HCT116 (cell line): ENCODE measurements around the gene PAX1. TPM values are rescaled to one million over a fixed set of nuclear protein-coding genes. Genes with fewer than 3 reads are reported as not detected.

Experiments
- ATAC-seq: fragments of 200-7000 bp; cut with Tn5 transposase; 2 replicates; pipeline ENCODE4 v1.9.1; 2020; ENCODE audit warnings: mild to moderate bottlenecking, moderate library complexity
- BruUV-seq: library from RNA; stranded (reverse); fragments of 400-500 nt; replicated peaks from 2 replicates; lab custom pipeline; 2021; lab: Mats Ljungman, UMichigan
- CTCF ChIA-PET: fragments of 300-600 bp; sonication (Branson Sonifier 250); formaldehyde crosslinking; loops from one replicate; lab custom pipeline; 2021; ENCODE audit warnings: antibody characterized with exemption; lab: Charles Lee
- POLR2A ChIA-PET: fragments of 300-600, 350-600 bp; sonication (Branson Sonifier 250); formaldehyde crosslinking; loops from one replicate; lab custom pipeline; 2021; ENCODE audit warnings: antibody characterized with exemption; lab: Charles Lee
- RAD21 ChIA-PET, 2 experiments: fragments of 300-600 bp; sonication (Branson Sonifier 250); formaldehyde crosslinking; loops; one replicate each; lab custom pipeline; 2023; ENCODE audit warnings: low total read pairs in 2 of 2; ENCODE audit not compliant: uncharacterized antibody in 2 of 2, unreplicated experiment in 2 of 2, low non-redundant PET in 1 of 2; lab: Charles Lee
- DNase-seq: peaks from one replicate; pipeline ENCODE4 v3.0.0-alpha.2; 2010; ENCODE audit warnings: low read depth, low spot score
- H2AFZ ChIP-seq: fragments of 200-600 bp; shearing (Covaris generic), sonication (generic); 2 replicates; pipeline ENCODE4 v1.6.1; 2017; ENCODE audit warnings: low read depth, mixed run types, mixed read lengths, antibody characterized with exemption, low read length; ENCODE audit not compliant: poor library complexity, severe bottlenecking
- H3K27ac ChIP-seq: 2 replicates; pipeline ENCODE4 v1.5.1; 2012; ENCODE audit warnings: low read depth, low read length
- H3K27me3 ChIP-seq: fragments of 200-600 bp; sonication (generic); 2 replicates; pipeline ENCODE4 v1.6.1; 2016; ENCODE audit warnings: mixed run types, low read length, mixed read lengths; ENCODE audit not compliant: insufficient read depth
- H3K36me3 ChIP-seq, 2 experiments: fragments of 200-500 bp in 1 of 2; fragments of 200-600 bp in 1 of 2; sonication (Bioruptor generic) in 1 of 2; sonication (generic) in 1 of 2; 2 replicates each; pipeline versions ENCODE4 v1.5.1 to v1.6.1; 2014 to 2016; ENCODE audit warnings: low read length in 2 of 2, inconsistent platforms in 1 of 2, mixed read lengths in 1 of 2, mixed run types in 1 of 2; ENCODE audit not compliant: insufficient read depth in 2 of 2, control insufficient read depth in 1 of 2
- H3K4me1 ChIP-seq, 2 experiments: fragments of 200-600 bp in 1 of 2; sonication (generic) in 1 of 2; 2 replicates each; pipeline versions ENCODE4 v1.5.1 to v1.6.1; 2012 to 2017; ENCODE audit warnings: low read length in 2 of 2, inconsistent platforms in 1 of 2, mild to moderate bottlenecking in 1 of 2, mixed read lengths in 1 of 2, mixed run types in 1 of 2, moderate library complexity in 1 of 2; ENCODE audit not compliant: insufficient read depth in 2 of 2, control insufficient read depth in 1 of 2
- H3K4me2 ChIP-seq: fragments of 200-600 bp; sonication (generic); 2 replicates; pipeline ENCODE4 v1.6.1; 2017; ENCODE audit warnings: mixed run types, low read length, mixed read lengths
- H3K4me3 ChIP-seq, 2 experiments: fragments of 200-600 bp in 1 of 2; sonication (generic) in 1 of 2; replicated peaks in 1 of 2; 2 replicates each; pipeline ENCODE4 v1.5.1; 2011 to 2016; ENCODE audit warnings: low read length in 2 of 2, control low read depth in 1 of 2, low read depth in 1 of 2, mild to moderate bottlenecking in 1 of 2, mixed read lengths in 1 of 2, mixed run types in 1 of 2
- H3K79me2 ChIP-seq: fragments of 200-600 bp; sonication (generic); 2 replicates; pipeline ENCODE4 v1.6.1; 2017; ENCODE audit warnings: mild to moderate bottlenecking, mixed run types, low read length, moderate library complexity, mixed read lengths; ENCODE audit not compliant: insufficient read depth
- H3K9ac ChIP-seq: fragments of 200-600 bp; sonication (generic); 2 replicates; pipeline ENCODE4 v1.6.1; 2016; ENCODE audit warnings: low read length, mixed read lengths
- H3K9me2 ChIP-seq: fragments of 200-600 bp; sonication (generic), shearing (Covaris generic); 2 replicates; pipeline ENCODE4 v1.6.1; 2017; ENCODE audit warnings: mixed run types, mild to moderate bottlenecking, moderate library complexity; ENCODE audit not compliant: insufficient read depth
- H3K9me3 ChIP-seq, 2 experiments: fragments of 200-500 bp in 1 of 2; fragments of 200-600 bp in 1 of 2; sonication (Bioruptor generic) in 1 of 2; sonication (generic) in 1 of 2; 2 replicates each; pipeline ENCODE4 v1.6.1; 2014 to 2017; ENCODE audit warnings: low read length in 2 of 2, mixed read lengths in 2 of 2, inconsistent platforms in 1 of 2, low read depth in 1 of 2, mild to moderate bottlenecking in 1 of 2, mixed run types in 1 of 2, moderate library complexity in 1 of 2; ENCODE audit not compliant: control insufficient read depth in 1 of 2, insufficient read depth in 1 of 2
- H4K20me1 ChIP-seq: fragments of 200-600 bp; sonication (generic), shearing (Covaris generic); 2 replicates; pipeline ENCODE4 v1.6.1; 2017; ENCODE audit warnings: mixed run types, mild to moderate bottlenecking, moderate library complexity; ENCODE audit not compliant: insufficient read depth
- ELF1 ChIP-seq: IDR thresholded peaks from 2 replicates; pipeline ENCODE4 v1.6.1; 2012; ENCODE audit warnings: low read depth, borderline replicate concordance
- EZH2 ChIP-seq: fragments of 200-600 bp; sonication (generic); IDR thresholded peaks from 2 replicates; pipeline ENCODE4 v1.6.1; 2017; ENCODE audit warnings: antibody characterized with exemption, mixed run types
- EZH2phosphoT487 ChIP-seq: fragments of 200-600 bp; IDR thresholded peaks from 2 replicates; pipeline ENCODE4 v1.6.1; 2018; ENCODE audit warnings: antibody characterized with exemption, borderline replicate concordance
- POLR2AphosphoS5 ChIP-seq: IDR thresholded peaks from 2 replicates; pipeline ENCODE4 v1.6.1; 2011; ENCODE audit warnings: mild to moderate bottlenecking, low read depth, low read length, moderate library complexity
- SIN3A ChIP-seq: IDR thresholded peaks from 2 replicates; pipeline ENCODE4 v1.6.1; 2012; ENCODE audit warnings: low read depth
- TCF7L2 ChIP-seq: IDR thresholded peaks from 2 replicates; pipeline ENCODE4 v1.7.0; 2011; ENCODE audit warnings: borderline replicate concordance, inconsistent platforms; ENCODE audit not compliant: insufficient read depth, insufficient read length; ENCODE audit errors: extremely low read depth
- ZFX ChIP-seq: fragments of 450-650 bp; IDR thresholded peaks from 2 replicates; pipeline ENCODE4 v1.6.1; 2017
- intact Hi-C: fragments of 100-400 bp; cut with micrococcal nuclease; formaldehyde crosslinking; loops from 2 replicates; pipeline ENCODE4 v1.10.0; 2022
- total RNA-seq: library from RNA; stranded (reverse); gene quantifications from one replicate; pipeline ENCODE4 v1.2.1, GENCODE V29; 2021; ENCODE audit not compliant: unreplicated experiment
- TF ChIP-seq, protein P1 (sequence below), 3 experiments: fragments of 200-600 bp in 1 of 3; sonication (generic) in 1 of 3; IDR thresholded peaks in 2 of 3; conservative IDR thresholded peaks in 1 of 3; 2 replicates each; pipeline ENCODE4 v1.5.1; 2012 to 2017; ENCODE audit warnings: low read depth in 2 of 3, low read length in 2 of 3, antibody characterized with exemption in 1 of 3, borderline replicate concordance in 1 of 3, control low read depth in 1 of 3, mild to moderate bottlenecking in 1 of 3, mixed read lengths in 1 of 3, mixed run types in 1 of 3, moderate library complexity in 1 of 3; ENCODE audit not compliant: insufficient read depth in 1 of 3

PAX1 gene
- total RNA-seq, 1 experiment from 2014 or later: not detected

DNA sequence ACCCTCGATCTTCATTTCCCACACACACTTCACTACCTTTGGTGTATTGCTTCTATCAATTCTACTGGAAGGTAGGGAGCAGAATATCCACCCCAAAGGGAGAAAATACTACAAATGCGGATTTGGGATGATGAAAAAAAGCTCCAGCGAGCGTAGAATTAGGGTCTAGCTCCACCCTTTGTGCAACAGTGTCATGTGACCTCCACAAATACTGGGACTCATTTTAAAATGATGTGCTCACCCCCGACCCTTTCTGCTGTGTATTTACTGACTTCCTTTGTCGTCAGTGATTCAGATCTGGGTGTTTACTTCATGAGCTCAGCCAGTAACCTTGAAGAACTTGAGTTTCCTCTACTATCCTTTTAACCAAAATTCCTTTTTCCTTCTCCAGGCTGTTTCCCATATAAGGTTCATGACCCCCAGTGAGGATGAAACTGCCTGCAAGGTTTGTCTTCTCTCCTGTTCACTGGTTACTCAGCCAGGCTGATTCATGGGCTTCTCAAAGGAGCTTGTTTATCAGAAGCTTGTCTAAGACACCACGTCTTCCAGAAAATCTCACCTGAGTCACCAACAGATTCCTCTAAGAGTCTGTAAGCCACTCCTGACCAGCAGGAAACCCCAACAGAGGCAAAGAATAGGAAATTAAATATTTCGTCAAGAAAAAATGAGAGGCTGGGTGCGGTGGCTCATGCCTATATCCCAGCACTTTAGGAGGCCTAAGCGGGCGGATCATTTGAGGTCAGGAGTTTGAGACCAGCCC is 39.6 kb upstream of the PAX1 start:
- Histone ChIP-seq H3K9me2 (no peaks in the 10 kb centered on the region), H3K4me2 (no peak overlapping the region), H3K27me3 (no peaks in the 10 kb centered on the region), H3K79me2 (no peaks in the 10 kb centered on the region), H3K36me3 (no peaks in the 10 kb centered on the region), H3K9ac (no peak overlapping the region), H4K20me1 (no peaks in the 10 kb centered on the region), H3K4me3 (no peak overlapping the region), H2AFZ (no peak overlapping the region), H3K9me3 (no peaks in the 10 kb centered on the region), H3K4me1 (no peaks in the 10 kb centered on the region), H3K27ac (no peak overlapping the region)
- TF ChIP-seq EZH2 (no peak), ZFX (no peak), POLR2AphosphoS5 (no peak), TCF7L2 (no peak), EZH2phosphoT487 (no peak), SIN3A (no peak), ELF1 (no peak)
- TF ChIP-seq, protein P1, sequence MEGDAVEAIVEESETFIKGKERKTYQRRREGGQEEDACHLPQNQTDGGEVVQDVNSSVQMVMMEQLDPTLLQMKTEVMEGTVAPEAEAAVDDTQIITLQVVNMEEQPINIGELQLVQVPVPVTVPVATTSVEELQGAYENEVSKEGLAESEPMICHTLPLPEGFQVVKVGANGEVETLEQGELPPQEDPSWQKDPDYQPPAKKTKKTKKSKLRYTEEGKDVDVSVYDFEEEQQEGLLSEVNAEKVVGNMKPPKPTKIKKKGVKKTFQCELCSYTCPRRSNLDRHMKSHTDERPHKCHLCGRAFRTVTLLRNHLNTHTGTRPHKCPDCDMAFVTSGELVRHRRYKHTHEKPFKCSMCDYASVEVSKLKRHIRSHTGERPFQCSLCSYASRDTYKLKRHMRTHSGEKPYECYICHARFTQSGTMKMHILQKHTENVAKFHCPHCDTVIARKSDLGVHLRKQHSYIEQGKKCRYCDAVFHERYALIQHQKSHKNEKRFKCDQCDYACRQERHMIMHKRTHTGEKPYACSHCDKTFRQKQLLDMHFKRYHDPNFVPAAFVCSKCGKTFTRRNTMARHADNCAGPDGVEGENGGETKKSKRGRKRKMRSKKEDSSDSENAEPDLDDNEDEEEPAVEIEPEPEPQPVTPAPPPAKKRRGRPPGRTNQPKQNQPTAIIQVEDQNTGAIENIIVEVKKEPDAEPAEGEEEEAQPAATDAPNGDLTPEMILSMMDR (IDR thresholded peaks at IDR 0.05 in 2 of 3, conservative IDR thresholded peaks at IDR 0.05 in 1 of 3; ENCODE audit: borderline replicate concordance in 1 of 3, insufficient read depth in 1 of 3, low read depth in 2 of 3, low read length in 2 of 3): no peak
- ChIA-PET POLR2A (no interaction called here), CTCF (no interaction called here), RAD21 (no interaction called here)
- DNase-seq (no peak), ATAC-seq (no peak)
- BruUV-seq: no TSS peak
- intact Hi-C loops: no loop called here
